ENCODE results near the gene ATAD3C.
"Not testable (repeated sequence)": the region's sequence is repeated elsewhere in the genome, so short reads cannot be mapped to it uniquely, and the experiment has no call there.

Gene ATAD3C, protein sequence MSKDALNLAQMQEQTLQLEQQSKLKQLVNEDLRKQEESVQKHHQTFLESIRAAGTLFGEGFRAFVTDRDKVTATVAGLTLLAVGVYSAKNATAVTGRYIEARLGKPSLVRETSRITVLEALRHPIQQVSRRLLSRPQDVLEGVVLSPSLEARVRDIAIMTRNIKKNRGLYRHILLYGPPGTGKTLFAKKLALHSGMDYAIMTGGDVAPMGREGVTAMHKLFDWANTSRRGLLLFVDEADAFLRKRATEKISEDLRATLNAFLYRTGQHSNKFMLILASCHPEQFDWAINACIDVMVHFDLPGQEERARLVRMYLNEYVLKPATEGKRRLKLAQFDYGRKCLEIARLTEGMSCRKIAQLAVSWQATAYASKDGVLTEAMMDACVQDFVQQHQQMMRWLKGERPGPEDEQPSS

DNA sequence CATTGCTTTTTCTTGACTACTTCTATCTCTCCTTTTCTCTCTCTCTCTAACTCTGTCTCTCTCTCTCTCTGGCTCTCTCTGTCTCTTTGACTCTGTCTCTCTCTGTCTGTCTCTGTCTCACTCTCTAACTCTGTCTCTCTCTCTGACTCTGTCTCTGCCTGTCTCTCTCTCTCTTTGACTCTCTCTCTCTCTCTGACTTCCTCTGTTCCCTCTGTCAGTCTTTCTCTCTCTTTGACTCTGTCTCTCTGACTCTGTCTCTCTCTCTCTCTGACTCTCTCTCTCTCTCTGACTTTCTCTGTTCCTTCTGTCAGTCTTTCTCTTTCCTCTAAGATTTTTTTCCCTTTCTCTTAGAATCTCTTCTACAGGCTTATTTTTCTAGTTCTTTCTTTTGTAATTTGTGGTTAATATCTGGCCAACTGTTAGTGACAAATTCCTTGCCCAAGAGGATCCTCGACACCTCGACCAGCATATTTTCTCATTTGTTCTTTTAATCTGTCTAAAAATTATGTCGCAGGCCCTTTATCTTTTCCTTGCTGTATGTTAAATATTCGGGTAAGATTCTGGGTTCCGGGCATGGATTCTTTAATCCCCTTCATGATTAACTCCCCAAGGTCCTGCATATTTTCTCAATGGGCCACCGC lies at the start of gene ATAD3C:
TSS of gene ATAD3C (plus strand) at position 591 of the 641 bp plus-strand sequence. CDS start 995 bp downstream, outside the sequence.
- TF ChIP-seq, protein P1, sequence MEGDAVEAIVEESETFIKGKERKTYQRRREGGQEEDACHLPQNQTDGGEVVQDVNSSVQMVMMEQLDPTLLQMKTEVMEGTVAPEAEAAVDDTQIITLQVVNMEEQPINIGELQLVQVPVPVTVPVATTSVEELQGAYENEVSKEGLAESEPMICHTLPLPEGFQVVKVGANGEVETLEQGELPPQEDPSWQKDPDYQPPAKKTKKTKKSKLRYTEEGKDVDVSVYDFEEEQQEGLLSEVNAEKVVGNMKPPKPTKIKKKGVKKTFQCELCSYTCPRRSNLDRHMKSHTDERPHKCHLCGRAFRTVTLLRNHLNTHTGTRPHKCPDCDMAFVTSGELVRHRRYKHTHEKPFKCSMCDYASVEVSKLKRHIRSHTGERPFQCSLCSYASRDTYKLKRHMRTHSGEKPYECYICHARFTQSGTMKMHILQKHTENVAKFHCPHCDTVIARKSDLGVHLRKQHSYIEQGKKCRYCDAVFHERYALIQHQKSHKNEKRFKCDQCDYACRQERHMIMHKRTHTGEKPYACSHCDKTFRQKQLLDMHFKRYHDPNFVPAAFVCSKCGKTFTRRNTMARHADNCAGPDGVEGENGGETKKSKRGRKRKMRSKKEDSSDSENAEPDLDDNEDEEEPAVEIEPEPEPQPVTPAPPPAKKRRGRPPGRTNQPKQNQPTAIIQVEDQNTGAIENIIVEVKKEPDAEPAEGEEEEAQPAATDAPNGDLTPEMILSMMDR (IDR thresholded peaks at IDR 0.05; ENCODE audit: insufficient read depth, low read depth, low read length, missing control alignments) = no peak
- DNase-seq (ENCODE audit: low read depth) = no peak
- H3K4me3 ChIP-seq (ENCODE audit: low read depth, low read length) = no peak within 1 kb of the TSS

DNA sequence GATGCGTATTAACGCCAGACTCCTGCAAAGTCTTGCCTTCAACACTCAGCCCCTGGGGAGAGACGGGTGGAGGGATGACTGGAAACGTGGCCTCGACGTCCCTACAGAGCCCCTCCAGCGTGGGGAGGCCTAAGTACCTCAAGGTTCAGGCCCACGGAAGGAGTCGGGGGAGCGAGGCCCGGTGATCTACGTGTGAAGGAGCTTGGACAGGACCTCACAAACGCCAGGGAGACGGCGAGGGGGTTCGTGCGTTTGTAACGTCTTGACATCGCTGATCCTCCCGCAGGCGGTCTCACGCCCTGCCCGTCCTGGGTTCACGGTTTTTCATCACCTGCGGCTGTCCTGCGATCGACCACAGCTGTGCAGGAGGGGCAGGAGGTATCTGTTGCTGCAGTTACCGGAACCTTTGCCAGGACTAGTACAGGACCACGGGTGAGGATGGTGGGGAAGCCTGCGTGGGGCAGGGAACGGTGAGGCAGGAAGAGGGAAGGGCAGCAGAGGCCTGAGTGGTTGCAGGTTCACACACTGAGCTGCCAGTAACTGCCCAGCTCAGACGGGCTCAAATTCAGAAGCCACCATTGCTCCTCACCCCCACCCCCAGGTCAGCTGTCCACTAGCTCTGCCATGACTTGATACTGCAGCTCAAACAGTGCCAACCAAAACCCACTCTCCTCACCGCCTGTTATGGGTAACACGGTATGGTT lies 49.5 kb upstream of the ATAD3C start:
- TF ChIP-seq, protein P1 (IDR thresholded peaks at IDR 0.05; ENCODE audit: insufficient read depth, low read depth, low read length, missing control alignments) = no peak
- peak overlapping the region; percentile 81 for H3K4me3 ChIP-seq (ENCODE audit: low read depth, low read length)
- DNase-seq (ENCODE audit: low read depth) = peak; percentile 57

DNA sequence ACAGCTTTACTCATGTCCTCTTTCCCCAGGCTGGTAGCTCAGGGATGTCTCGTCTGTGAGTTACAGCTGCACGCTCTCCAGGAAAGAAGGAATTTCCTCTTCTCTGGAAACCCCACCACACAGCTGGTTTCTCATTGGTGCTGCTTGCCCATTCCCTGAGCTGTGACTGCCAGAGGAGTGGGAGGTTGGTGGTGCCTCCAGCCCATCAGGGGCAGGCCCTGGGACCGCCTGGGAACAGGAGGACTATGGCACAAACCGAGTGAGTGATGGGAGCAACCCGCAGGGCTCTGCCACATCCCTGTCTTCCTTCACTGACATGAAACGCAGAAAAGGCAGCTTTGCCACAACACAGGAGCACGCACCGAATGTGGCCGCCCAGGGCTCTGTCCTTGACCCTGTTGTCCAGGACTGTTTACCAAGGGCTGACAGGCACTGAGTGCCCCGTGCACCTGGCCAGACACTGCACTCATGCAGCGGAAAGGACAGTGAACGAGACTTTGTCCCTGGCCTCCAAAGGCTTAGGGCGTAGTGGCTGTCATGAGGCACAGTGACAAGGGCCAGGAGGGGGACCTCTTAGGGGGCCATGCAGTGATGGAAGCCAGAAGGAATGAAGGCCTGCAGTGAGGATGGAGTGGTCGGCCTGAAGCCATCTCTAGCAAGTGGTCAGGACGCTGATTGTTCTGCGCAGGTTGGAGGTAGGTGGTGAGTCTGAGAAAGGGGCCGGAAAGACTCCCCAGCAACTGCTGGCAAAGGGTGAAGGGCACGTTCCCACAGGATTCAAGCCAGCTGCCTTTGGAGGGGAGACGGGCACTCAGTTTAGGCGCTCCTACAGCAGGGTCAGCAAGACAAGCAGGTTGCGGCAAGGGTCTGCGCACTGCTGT lies 48.7 kb upstream of the ATAD3C start:
- H3K4me3 ChIP-seq (ENCODE audit: low read depth, low read length) = peak overlapping the region; percentile 81
- TF ChIP-seq, protein P1 (IDR thresholded peaks at IDR 0.05; ENCODE audit: insufficient read depth, low read depth, low read length, missing control alignments) = no peak
- no peak for DNase-seq (ENCODE audit: low read depth)

DNA sequence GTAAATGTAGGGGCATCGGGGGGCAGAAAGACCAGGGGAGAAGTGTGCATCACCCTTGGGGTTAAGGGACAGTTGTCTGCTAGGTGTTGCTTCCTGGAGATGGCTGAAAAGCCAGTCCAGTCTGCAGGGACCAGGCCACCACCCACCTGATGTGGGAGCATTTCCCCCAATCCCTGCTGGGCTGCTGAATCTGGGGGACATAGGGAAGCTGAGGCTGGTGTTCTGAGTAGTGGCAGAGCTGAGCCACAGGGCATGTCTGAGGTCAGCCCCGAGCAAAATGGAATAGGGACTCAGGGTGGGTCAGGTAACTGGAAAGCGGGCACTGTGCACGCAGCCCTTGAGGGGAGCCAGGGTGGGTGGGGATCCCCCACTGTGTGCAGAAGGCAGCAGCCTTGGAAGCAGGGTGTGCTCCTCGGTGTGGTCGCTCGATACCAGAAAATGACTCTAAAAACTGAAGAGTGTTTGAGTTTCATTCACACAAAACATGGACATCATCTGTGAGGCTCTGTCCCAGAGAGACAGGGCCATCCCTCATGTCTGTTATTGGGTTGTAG lies 48.0 kb upstream of the ATAD3C start:
- TF ChIP-seq, protein P1 (IDR thresholded peaks at IDR 0.05; ENCODE audit: insufficient read depth, low read depth, low read length, missing control alignments) = no peak
- H3K4me3 ChIP-seq (ENCODE audit: low read depth, low read length) = no peak overlapping the region
- DNase-seq (ENCODE audit: low read depth) = no peak

DNA sequence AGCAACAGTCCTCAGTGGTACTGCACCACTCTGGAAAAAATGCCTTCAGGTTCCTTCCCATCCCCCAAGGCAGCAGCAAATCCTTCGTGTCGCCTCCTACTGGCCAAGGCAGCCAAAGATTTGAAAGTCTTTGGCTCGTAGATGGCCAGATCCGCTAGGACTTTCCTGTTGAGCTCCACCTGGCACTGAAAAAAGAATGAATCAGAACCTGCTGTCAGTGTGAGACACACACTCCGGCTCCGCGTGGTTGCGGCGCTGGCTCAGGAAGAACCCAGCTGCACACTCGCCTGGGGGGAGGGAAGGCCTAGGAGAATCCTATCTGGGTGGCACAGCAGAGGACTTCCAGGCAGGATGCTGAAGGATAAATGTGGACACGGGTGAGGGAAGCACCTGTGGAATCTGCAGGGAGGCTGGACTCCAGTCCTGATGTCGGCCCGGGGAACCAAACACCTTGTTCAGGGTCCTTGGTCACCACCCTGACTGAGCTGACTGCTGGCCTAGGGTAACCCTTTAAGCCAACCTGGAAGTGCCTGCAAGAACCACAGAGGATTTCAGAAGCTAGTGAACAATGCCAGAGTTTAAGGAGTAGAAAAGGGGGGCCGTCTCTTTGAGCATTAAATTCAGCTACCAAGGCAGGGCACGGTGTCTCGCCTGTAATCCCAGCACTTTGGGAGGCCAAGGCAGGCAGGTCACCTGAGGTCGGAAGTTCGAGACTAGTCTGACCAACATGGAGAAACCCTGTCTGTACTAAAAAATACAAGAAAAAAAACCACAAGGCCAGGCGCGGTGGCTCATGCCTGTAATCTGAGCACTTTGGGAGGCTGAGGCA lies 47.2 kb upstream of the ATAD3C start:
- H3K4me3 ChIP-seq (ENCODE audit: low read depth, low read length) = no peak overlapping the region
- TF ChIP-seq, protein P1 (IDR thresholded peaks at IDR 0.05; ENCODE audit: insufficient read depth, low read depth, low read length, missing control alignments) = peak; percentile 76
- peak; percentile 64 for DNase-seq (ENCODE audit: low read depth)

DNA sequence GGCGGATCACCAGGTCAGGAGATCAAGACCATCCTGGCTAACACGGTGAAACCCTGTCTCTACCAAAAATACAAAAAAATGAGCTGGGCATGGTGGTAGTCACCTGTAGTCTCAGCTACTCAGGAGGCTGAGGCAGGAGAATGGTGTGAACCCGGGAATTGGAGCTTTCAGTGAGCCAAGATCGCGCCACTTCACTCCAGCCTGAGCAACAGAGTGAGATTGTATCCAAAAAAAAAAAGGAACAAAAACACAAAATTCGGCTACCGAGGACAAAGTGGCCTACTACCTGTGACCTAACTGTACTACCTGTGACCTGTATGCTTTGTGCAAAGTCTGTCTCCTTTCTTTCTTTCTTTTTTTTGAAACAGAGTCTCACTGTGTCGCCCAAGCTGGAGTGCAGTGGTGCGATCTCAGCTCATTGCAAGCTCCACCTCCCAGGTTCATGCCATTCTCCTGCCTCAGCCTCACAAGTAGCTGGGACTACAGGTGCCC lies 46.5 kb upstream of the ATAD3C start:
- not testable (repeated sequence) for H3K4me3 ChIP-seq (ENCODE audit: low read depth, low read length); DNase-seq (ENCODE audit: low read depth)
